Activated B cell treated with CpG ODN at 0.5 μM for 24 hours (primary cell): Measurements from ENCODE around the gene LAMTOR5. TPM values are rescaled to one million over a fixed set of nuclear protein-coding genes. Genes with fewer than 3 reads are reported as not detected.
"Not testable (repeated sequence)": the region's sequence is repeated elsewhere in the genome, so short reads cannot be mapped to it uniquely, and the experiment has no call there.

ENCODE experiments used
- ATAC-seq: fragments of 200-7000 bp; cut with Tn5 transposase; one replicate; pipeline ENCODE4 v1.10.0; 2021; ENCODE audit warnings: low read depth, mild to moderate bottlenecking, moderate library complexity
- CTCF ChIA-PET: fragments of 350-600 bp; sonication (Branson Sonifier 250); formaldehyde crosslinking; loops from one replicate; lab custom pipeline; 2021; ENCODE audit warnings: antibody characterized with exemption; lab: Charles Lee
- POLR2A ChIA-PET: fragments of 350-600 bp; sonication (Branson Sonifier 250); formaldehyde crosslinking; loops from one replicate; lab custom pipeline; 2021; ENCODE audit warnings: antibody characterized with exemption; lab: Charles Lee
- DNase-seq: peaks from one replicate; pipeline ENCODE4 v3.0.0; 2022
- H3K27ac Mint-ChIP-seq: one replicate; pipeline ENCODE4 v1.8.0; 2020; ENCODE audit warnings: mixed read lengths
- H3K27me3 Mint-ChIP-seq: one replicate; pipeline ENCODE4 v1.8.0; 2021; ENCODE audit warnings: mixed read lengths
- H3K36me3 Mint-ChIP-seq: one replicate; pipeline ENCODE4 v1.8.0; 2021; ENCODE audit warnings: low read depth, mixed read lengths
- H3K4me1 Mint-ChIP-seq: one replicate; pipeline ENCODE4 v1.8.0; 2021; ENCODE audit warnings: mixed read lengths
- H3K4me3 Mint-ChIP-seq: one replicate; pipeline ENCODE4 v1.8.0; 2020; ENCODE audit warnings: mild to moderate bottlenecking, mixed read lengths
- H3K9me3 Mint-ChIP-seq: one replicate; pipeline ENCODE4 v1.8.0; 2020; ENCODE audit warnings: mixed read lengths
- intact Hi-C: fragments of 100-400 bp; cut with micrococcal nuclease; formaldehyde crosslinking; loops from one replicate; pipeline ENCODE4 v1.15.1; 2024
- total RNA-seq: library from RNA; stranded (reverse); gene quantifications from 2 replicates; pipeline ENCODE4 v1.2.3, GENCODE V29; 2022
- TF ChIP-seq, protein P1 (sequence below): fragments of 200-600 bp; IDR thresholded peaks from one replicate; pipeline ENCODE4 v1.8.0; 2022; ENCODE audit warnings: antibody characterized with exemption, mild to moderate bottlenecking

Gene LAMTOR5
- total RNA-seq, 1 donor from 2014 or later, result 160 TPM

DNA sequence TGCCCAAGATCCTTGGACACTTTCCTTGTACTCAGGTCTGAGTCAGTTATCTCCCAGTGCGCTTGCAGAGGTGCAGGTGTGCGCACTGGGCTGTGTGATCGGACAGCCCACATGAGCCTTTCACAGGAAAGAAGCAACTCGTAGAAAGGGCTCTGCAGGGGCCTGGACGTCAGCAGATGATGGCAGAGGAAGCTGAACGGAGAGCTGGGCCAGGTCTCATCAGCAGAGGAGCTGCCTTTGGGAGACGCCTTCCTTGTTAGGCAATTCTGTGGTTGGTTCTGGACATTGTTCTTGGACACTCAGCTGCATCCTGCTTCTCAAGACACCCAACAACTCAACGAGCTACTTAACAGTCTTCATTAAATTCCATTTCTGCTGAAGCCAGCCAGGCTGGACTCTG is 36.0 kb upstream of the LAMTOR5 start:
- ChIA-PET POLR2A (no interaction called here), CTCF (interaction anchor here (0.9 to 1.6 kb wide), 2 partner anchors 17 to 246 kb away, joined by 3 to 8 read pairs; no protein-coding TSS in a partner anchor)
- ATAC-seq (no peak), DNase-seq (no peak)
- Mint-ChIP-seq H3K27ac (no peak overlapping the region), H3K4me3 (no peak overlapping the region), H3K4me1 (no peaks in the 10 kb centered on the region), H3K9me3 (no peaks in the 10 kb centered on the region), H3K36me3 (no peaks in the 10 kb centered on the region), H3K27me3 (peaks cover 13% of the 10 kb centered on the region)
- TF ChIP-seq, protein P1, sequence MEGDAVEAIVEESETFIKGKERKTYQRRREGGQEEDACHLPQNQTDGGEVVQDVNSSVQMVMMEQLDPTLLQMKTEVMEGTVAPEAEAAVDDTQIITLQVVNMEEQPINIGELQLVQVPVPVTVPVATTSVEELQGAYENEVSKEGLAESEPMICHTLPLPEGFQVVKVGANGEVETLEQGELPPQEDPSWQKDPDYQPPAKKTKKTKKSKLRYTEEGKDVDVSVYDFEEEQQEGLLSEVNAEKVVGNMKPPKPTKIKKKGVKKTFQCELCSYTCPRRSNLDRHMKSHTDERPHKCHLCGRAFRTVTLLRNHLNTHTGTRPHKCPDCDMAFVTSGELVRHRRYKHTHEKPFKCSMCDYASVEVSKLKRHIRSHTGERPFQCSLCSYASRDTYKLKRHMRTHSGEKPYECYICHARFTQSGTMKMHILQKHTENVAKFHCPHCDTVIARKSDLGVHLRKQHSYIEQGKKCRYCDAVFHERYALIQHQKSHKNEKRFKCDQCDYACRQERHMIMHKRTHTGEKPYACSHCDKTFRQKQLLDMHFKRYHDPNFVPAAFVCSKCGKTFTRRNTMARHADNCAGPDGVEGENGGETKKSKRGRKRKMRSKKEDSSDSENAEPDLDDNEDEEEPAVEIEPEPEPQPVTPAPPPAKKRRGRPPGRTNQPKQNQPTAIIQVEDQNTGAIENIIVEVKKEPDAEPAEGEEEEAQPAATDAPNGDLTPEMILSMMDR, result no peak
- intact Hi-C loops, result no loop called here

DNA sequence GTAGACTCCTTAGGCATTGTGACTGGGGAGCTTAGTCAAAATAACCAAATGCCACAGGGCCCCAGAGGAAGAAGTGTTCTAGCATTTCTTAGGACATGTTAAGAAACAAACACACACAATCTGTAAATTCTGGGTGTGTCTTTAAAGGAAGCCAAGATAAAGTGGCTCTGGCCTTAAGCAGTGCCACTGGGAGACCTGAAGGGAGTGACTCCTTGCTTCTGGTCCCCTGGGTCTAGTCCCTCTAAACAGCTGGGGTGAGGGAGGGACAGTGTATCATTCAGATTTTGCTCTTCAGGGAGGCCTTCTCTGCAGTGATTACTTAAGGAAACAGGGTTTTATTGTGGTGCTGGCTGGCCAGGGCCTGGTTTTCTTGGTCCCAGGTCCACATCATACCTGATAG is 34.4 kb upstream of the LAMTOR5 start:
- H3K4me1 Mint-ChIP-seq, result no peaks in the 10 kb centered on the region
- intact Hi-C loops, result no loop called here
- H3K36me3 Mint-ChIP-seq, result no peaks in the 10 kb centered on the region
- TF ChIP-seq, protein P1, result no peak
- CTCF ChIA-PET, result no interaction called here
- DNase-seq (no peak), ATAC-seq (no peak)
- H3K27me3 Mint-ChIP-seq, result peaks cover 16% of the 10 kb centered on the region
- no peaks in the 10 kb centered on the region for H3K9me3 Mint-ChIP-seq
- H3K4me3 Mint-ChIP-seq, result no peak overlapping the region
- POLR2A ChIA-PET, result no interaction called here
- H3K27ac Mint-ChIP-seq, result no peak overlapping the region

DNA sequence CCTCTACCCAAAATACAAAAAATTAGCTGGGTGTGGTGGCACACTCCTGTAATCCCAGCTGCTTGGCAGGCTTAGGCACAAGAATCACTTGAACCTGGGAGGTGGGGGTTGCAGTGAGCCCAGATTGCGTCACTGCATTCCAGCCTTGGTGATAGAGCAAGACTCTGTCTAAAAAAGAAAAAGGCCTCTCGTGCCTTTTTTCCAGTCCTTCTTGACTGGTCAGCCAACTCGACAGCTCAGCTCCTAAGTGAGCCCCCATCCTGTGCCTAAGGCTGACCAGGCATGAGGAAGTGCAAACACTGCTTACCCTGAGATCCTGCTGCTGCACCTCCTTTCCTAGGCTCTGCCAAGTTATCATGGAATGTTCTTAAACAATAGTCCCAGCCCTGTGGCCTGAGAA is 33.4 kb upstream of the LAMTOR5 start:
- Mint-ChIP-seq H3K36me3 (no peaks in the 10 kb centered on the region), H3K27ac (no peak overlapping the region), H3K4me3 (no peak overlapping the region), H3K4me1 (no peaks in the 10 kb centered on the region), H3K27me3 (peaks cover 16% of the 10 kb centered on the region), H3K9me3 (no peaks in the 10 kb centered on the region)
- TF ChIP-seq, protein P1, result no peak
- intact Hi-C loops, result no loop called here
- DNase-seq, result no peak
- CTCF ChIA-PET, result interaction anchor here (0.7 kb wide), 1 partner anchor 20 kb away, joined by 4 read pairs; no protein-coding TSS in a partner anchor
- POLR2A ChIA-PET, result no interaction called here
- ATAC-seq, result no peak

DNA sequence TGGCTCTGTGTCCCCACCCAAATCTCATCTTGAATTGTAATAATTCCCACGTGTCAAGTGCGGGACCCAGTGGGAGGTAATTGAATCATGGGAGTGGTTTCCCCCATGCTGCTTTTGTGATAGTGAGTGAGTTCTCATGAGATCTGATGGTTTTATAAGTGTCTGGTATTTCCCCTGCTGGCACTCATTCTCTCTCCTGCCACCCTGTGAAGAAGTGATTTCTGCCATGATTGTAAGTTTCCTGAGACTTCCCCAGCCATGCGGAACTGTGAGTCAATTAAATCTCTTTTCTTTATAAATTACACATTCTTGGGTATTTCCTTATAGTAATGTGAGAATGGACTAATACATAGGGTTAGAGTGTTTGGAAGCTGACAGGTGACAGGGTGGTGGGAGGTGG is 32.4 kb upstream of the LAMTOR5 start:
- DNase-seq, CTCF ChIA-PET, H3K27ac Mint-ChIP-seq, intact Hi-C loops, H3K4me1 Mint-ChIP-seq, H3K36me3 Mint-ChIP-seq, POLR2A ChIA-PET, H3K4me3 Mint-ChIP-seq, ATAC-seq, H3K9me3 Mint-ChIP-seq: not testable (repeated sequence)
- peaks cover 21% of the 10 kb centered on the region for H3K27me3 Mint-ChIP-seq

DNA sequence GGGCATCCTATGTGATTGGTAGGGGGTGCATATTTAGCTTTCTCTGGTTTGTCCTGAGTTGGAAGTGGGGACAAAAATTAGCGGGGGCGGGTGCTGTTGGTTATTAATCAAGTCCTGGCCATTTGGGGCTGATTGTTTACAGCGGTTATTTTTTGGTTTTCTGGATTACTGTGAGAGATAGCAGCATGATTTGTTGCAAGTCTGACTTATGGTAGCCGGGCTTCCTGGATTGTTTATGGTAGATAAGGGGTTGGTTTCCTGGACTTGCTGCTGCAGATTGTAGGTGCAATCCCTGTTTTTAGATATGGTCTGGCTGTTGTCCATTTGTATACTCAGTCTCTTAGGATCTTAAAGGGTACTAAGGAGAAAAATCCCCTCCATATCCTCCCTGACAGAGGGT is 31.4 kb upstream of the LAMTOR5 start:
- TF ChIP-seq, protein P1, result no peak
- Mint-ChIP-seq H3K4me1 (no peaks in the 10 kb centered on the region), H3K27ac (no peak overlapping the region), H3K36me3 (no peaks in the 10 kb centered on the region), H3K27me3 (peaks cover 24% of the 10 kb centered on the region), H3K4me3 (no peak overlapping the region), H3K9me3 (no peaks in the 10 kb centered on the region)
- CTCF ChIA-PET, result interaction anchor here (1.2 to 1.9 kb wide), 2 partner anchors 127 to 232 kb away, joined by 4 to 5 read pairs; no protein-coding TSS in a partner anchor
- DNase-seq (no peak), ATAC-seq (no peak)
- POLR2A ChIA-PET, result no interaction called here
- intact Hi-C loops, result no loop called here

DNA sequence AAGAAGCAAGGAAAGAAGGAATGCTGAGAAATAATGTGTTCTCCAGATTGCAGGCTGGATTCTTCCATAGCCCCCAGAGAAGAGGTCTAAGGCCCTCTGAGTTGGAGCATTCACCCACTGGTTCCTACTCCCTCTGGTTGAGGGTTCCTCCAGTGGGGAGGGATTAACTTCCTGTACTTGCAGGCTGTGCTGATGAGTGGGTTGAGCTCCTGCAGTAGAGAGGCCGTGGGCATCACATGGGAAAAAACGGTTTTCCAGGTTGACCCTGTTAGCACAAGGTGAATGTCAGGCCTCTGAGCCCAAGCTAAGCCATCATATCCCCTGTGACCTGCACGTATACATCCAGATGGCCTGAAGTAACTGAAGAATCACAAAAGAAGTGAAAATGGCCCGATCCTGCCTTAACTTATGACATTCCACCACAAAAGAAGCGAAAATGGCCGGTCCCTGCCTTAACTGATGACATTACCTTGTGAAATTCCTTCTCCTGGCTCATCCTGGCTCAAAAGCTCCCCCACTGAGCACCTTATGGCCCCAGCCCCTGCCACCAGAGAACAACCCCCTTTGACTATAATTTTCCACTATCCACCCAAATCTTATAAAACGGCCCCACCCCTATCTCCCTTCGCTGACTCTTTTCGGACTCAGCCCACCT is 30.3 kb upstream of the LAMTOR5 start:
- H3K27ac Mint-ChIP-seq, intact Hi-C loops: not testable (repeated sequence)
- H3K27me3 Mint-ChIP-seq, result peaks cover 28% of the 10 kb centered on the region

More for the DNA sequence above, 30.3 kb upstream of the LAMTOR5 start:
- H3K4me3 Mint-ChIP-seq, POLR2A ChIA-PET, H3K9me3 Mint-ChIP-seq, DNase-seq, H3K4me1 Mint-ChIP-seq, ATAC-seq, H3K36me3 Mint-ChIP-seq: not testable (repeated sequence)
- CTCF ChIA-PET, result interaction anchor here (1.2 to 1.9 kb wide), 2 partner anchors 125 to 231 kb away, joined by 4 to 5 read pairs; no protein-coding TSS in a partner anchor
